ENCODE data around the gene CELF2.

CELF2 gene

DNA sequence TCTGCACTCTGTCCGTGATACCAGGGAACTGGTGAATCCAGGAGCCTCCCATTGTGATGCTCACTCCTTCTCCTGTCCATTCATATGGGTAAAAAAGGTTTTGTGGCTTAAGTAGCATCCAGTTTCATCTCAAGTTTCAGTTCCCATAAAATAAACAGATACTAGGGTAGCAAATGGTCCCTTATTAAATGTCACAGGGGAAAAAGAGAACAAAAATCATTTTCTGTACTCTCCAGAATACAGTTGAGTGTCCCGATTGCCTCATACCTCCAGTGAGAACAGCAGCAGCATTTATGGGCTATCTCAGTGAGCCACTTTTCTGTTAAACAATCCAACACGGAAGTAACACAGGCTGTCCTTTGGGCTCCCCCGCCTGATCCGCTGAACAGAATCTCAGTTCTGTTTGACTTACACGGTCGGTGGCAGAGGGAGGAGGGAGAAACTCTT is 179.6 kb downstream of the CELF2 start:
- DNase-seq (ENCODE audit: low read depth in 2 of 2) = no peak

DNA sequence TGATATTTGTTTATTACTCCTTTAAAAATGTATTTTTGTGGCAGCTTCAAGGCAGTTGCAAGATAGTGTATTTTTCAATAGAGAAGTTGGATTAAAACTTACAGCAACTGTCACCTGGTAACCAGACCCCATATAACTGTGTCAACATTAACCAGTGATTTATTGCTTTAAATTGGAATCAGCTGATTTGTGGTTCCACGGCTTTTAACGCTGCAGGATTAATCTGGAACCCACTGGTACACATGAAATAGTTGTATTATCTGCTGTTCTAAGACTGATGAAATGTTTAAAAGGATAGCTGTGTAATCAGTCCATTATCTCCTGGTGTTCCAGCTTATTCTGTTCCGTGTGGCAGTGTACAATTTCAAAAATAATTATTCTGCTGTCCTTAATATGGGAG is 180.2 kb downstream of the CELF2 start:
- no peak for DNase-seq (ENCODE audit: low read depth in 2 of 2)

DNA sequence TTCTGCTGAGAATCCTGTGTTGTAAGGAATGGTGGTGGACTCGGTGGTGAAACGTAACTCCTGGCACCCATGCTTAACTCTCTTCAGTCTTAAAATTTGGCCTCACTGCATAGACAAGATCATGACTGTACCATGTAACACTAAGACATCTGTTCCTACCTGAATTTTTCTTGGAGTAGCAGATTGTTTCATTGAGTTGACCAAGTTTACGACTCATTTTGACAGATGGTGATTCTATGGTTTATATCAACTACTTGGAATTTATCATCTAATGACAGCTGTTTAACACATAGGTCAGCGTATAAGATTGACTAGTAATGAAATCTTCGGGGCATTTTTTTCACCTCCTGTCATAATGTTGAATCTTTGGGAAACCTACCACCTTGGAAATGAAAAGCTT is 184.2 kb downstream of the CELF2 start:
- DNase-seq (ENCODE audit: low read depth in 2 of 2) = no peak

DNA sequence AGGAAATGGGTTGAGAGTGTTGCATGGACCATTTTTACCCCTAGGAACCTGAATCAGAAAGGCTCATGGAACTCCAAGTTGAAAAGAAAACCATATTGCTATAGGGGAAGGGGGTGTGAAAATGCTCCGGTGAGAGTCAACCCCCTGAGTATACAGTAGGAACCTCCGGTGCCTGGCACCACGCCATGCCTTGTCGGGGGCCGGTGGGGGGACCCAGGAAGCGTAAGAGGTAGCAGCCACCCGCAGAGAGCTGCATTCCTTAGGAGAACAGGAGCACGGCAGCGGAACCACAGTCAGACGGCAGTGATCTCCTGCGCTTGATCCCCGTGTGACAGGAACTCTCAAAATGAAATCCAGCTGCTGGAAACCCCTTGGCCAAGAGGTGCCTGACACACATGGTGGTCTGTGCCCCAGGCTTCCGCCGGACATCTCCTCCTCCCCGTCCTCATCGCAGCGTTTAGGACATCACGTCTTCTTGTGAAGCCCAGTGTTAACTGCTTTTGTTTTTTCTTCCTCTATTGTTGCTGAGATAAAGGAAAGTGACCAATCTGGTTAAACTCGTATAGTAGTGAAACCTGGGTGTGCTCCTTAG is 186.8 kb downstream of the CELF2 start:
- no peak for DNase-seq (ENCODE audit: low read depth in 2 of 2)

DNA sequence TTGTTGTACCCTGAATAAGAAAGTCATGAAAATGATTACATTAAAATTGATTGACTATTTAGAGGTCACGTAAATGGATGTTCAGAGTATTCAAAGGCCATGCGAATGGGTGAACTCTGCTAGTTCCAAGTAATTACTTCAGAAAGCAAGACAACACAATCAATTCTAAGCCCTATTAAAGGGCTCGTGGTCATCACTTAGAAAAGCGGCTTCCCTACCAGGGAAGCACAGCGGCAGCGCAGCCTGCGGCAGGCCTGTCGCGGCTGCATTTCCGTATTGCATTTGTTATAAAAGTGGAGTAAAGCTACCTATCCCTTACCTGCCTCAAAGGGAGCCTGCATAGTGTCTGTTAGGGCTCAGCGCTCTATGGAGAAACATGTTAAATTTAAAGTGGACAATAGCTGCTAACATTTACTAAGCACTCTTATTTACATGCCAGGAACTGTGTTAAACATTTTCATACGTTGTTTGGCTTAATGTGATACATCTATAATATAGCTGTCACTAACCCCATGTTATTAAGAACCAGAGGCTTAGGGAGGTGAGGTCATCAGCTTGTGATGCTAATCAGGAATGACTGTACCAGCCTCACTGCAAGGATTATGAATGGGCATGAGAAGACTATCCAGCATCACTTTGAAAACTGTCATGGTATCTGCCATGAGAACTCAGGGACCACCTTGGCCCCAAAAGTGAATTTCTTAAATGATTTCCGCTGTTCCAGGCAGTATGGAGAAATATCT is 187.5 kb downstream of the CELF2 start:
- no peak for DNase-seq (ENCODE audit: low read depth in 2 of 2)

DNA sequence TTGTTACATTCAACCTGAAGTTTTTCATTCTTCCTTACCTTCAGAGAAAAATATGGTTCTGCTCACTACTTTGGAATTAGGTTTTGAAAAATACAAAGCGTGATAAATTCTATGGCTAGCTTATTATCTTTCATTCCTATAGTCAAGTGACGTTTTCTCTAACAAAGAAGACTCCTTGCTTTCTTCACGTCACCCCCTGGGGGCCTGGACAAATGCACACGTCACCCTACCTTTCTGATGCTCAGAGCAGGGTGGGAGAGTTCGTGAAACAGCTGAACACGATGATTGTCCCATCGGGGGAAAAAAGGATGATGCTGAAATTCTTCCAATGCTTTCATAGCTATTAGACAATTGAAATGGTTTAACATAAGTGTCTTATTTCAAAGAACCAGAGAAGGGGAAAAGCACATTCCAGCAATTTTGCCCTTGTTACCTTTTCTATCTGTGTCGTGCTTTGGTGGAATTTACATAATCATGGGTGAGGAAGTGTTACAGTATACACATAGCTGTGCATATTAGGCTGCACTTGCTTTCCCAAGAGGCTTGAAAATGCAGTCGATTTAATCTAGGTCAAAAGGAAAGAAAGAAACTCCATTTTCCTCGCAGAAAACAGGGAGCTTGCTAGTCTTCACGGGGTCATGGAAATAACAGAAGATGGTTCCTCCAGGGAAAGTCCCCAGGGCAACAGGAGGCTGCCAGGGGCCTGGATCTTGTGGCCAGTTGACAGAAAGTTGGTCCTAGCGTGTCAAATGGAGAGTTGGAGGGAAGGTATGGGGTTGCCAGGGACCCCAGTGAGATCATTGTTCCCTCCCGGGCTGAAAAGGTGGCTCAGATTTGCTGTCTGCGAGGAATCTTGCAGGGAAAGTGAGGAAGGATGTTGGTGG is 189.2 kb downstream of the CELF2 start:
- no peak for DNase-seq (ENCODE audit: low read depth in 2 of 2)

DNA sequence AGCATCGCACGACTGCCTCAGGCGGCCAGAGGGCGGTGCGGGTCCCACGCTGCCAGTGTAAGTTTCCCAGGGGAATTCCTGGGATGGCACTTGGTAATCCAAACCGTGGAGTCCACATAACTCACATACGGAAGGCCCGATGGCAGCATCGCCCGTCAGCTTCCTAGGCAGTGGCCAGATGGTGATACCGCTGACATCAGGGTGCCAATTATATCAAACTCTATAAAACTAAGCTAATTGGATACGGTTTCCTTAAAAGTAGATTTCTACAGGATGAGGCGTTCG is 189.8 kb downstream of the CELF2 start:
- DNase-seq (ENCODE audit: low read depth in 2 of 2) = no peak

DNA sequence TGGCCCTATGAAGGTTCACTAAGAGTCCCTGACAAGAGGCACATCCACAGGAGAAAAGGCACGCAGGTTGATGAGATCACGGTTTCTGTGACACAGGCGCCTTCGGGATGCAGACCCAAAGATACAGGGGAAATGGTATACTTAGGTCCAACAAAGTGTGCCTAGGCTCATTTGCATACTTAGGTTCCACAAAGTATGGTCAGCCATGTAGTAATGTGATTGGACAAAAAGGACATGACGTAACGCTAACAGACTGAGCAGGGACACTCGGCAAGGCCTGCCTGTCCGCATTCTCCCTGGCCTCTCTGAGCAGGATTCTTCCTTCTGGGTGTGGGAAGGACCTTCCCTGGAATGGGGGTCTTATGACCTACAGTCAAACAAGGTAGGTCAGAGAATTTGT is 190.6 kb downstream of the CELF2 start:
- no peak for DNase-seq (ENCODE audit: low read depth in 2 of 2)

DNA sequence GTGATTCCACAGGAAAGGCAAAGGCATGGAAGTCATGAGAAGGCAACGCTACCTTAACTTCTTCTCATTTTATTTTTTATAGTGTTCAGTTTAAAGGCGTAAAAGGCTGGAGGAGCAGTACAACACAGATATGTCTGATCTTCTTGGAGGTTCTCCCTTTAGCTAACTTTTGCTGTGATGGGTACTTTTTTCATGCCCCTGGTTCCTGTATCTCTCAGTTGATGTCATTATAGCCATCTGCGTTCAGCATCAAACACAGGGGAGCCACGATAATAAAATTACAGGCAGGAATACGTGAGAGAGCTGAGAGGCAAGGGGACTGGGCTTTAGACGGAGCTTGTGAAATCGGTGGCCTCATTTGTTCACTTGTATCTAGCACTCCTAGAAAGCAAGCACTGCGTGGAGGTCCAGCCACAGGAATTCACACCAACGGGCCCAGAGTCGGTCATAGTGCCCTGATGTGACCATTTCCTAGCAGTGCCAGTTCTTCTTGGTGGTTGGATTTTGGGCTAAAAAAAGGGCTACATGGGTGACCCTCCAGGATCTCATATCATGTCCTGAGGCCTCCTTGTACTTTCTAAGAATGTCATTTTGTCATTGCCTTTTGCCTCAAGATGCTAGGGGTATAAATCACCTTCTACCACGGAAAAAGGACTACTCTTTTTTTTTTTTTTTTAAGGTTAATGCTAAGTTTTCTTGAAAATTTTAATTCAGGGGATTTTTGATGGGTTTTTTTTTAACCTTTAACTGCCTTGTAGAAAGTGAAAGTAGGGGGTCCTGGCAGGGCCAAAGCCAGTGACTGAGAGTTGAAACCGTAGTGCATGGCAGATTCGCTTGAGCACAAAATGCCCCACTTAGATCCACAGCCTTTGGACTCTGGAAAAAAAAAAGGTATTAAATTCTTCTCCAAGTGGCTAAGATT is 191.5 kb downstream of the CELF2 start:
- DNase-seq (ENCODE audit: low read depth in 2 of 2) = no peak

DNA sequence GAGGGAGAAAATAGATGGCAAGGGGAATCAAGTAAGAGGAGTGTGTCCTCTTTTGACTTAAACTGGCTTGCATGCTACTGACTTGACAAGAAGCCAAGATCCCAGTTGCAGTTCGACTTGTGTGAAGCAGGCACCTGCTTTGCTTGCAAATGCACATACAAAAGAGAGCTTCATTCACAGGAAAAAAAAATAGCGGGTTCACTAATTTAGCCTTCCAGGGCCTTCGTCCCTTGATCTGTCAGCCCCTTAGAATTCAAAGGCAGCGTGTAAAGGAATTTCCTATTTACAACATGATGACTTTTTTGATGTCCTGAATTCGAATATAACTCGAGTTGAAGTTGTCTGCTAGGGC is 192.1 kb downstream of the CELF2 start:
- DNase-seq (ENCODE audit: low read depth in 2 of 2) = no peak

DNA sequence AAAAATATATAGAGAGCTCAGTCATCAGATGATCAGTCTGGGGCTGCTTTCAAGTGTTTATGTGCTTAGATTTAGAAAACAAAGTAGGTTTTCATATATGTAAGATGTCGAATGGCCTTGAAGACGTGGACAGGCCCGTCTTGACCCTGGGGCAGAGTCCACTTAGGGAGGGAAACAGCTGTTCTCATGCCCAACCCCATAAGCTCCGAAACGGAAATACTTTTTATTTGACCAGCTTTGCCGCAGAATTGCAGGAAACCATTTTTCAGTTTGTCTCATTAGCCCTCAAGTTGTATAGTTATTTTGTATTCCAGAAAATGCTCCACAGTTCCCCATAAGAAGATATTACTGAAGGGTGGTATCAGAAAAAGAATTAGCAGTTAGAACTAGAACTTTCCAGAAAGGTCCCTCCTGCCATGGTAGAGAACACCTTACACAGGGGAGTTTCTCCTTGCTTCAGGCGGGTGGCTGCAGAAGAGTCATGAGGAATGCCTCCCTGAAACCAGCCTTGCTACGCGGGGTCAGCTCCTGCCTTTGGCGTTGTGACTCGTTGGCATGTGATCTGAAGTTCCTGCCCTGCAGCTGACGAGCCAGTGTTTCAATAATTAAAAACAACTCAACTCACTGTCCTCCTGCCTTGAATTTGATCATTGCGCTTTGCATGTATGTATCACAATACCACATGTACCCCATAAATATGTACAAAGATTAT is 192.7 kb downstream of the CELF2 start:
- DNase-seq (ENCODE audit: low read depth in 2 of 2) = no peak

DNA sequence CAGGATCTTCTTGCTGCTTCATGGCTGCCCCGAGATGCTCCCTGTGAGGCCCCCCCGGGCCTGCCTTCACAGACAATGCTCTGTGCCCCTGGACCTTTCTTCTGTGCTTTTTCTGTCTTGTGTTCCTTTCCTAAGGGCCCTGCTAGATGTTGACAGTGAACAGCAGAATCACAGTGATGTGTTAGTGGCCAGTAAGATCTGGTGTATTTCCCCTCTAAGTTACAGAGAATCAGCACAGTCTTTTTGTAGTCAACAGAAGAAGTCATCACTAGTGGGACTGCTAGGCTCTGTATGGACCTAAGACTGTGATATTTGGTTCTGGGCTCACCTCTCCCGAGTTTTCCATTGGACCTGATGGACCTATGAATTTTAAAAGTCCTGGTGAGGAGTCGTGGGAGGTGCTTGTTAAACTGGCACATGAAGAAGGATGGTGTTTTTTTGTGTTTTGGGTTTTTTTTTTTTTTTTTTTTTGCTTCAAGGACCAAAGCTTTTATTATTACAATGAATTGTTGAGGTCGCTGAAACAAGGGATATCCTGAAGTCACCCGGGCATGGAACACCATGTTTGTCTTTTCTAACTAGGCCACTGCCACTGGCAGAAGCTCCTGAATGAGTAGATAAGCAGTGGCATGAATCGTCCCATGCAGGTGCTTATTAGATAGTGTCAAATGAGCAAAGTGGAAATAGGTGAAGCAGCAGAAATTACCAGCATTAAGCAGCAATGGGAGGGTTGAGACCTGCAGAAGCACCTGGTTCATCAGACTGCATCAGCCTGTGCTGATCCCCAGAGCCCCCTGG is 194.8 kb downstream of the CELF2 start:
- DNase-seq (ENCODE audit: low read depth in 2 of 2) = no peak

DNA sequence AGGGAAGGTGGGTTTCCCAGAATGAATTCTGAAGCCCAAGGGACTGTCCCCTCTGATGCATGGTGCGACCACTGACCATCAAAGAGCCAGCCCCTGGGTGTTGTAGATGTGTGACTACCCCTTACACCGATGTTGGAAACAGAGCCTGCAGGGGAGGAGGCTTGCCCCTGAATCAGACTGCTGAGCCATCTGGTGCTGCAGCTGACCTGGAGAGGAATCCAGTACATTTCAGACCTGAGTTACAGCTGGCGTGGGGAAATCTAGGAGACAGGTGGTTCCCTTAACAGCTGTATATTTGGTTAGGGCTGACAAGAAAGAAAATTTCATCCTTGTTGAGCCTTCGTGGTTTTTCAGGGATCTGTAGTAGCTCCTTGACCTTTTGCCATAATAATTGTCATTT is 195.5 kb downstream of the CELF2 start:
- DNase-seq (ENCODE audit: low read depth in 2 of 2) = no peak

DNA sequence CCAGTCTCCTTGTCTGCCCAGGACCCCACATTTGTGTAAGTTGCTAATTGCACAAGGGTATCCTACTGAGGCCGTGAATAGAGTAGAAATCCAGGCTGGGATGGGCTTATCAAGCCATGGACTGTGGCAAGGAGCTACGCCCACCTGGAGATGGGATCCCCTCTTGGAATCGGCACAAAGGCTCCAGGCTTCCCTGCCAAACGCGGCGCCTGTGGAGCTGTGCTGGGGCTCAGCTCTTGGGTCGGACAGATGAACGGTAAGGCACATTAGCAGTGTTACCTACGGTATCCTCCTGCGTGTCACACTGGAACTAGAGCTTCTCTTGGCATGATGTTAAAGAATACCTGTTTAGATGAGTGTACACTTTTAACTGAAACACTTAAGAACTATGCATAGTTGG is 196.7 kb downstream of the CELF2 start:
- no peak for DNase-seq (ENCODE audit: low read depth in 2 of 2)

DNA sequence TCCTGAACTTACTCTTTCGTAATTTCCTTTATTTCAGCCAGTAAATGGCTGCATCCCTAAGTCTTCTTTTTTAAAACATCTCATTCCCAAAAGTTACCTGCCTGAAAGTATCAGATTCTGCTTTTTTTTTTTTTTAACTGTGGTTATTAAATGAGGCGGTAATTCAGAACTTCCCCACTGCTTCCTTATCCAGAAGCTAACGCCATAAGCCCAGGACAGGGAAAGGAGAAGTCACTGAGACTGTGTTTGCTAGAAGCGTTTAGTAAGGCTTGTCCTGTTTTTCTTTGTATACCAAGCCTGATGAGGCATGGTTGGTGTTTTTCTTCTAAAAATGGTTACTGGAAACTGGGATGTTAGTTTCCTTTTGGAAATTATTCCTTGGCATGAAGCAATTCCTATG is 197.8 kb downstream of the CELF2 start:
- no peak for DNase-seq (ENCODE audit: low read depth in 2 of 2)

DNA sequence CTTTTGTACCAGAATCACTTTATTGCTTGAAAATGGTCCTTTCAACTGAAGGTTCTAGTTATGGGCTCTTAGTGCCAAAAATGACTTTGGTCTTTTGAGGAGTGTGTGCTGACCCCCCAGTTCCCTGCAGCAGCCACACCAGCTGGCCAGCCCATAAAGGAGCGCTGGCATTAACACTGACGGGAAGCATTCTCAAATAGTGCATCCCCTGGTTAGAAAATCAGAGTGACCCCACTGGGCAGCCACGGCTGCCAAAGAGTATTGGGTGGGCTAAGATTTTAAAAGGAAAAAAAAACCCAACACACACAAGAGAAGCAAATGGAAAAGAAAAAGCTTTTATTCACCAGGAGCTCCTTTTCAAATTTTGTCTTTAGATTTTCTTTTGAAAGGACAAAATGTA is 199.8 kb downstream of the CELF2 start:
- no peak for DNase-seq (ENCODE audit: low read depth in 2 of 2)

DNA sequence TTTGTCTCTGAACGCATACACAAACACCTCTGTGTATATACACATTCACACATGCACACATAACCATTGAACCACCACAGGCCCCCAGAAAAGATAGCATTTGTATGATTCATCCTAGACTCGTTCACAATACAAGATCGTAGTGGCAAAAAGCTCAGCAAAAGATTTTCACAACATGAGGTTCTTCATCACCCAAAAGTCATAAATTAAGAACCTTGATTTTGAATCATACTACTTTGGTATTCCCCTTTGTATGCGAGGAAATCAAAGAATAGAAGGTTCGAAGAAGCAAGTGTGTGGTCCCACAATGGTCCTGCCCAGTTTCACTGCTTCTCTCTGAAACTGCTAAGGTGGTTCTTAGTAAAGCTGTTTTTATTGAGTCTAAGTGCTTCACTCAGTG is 200.7 kb downstream of the CELF2 start:
- DNase-seq (ENCODE audit: low read depth in 2 of 2) = no peak

DNA sequence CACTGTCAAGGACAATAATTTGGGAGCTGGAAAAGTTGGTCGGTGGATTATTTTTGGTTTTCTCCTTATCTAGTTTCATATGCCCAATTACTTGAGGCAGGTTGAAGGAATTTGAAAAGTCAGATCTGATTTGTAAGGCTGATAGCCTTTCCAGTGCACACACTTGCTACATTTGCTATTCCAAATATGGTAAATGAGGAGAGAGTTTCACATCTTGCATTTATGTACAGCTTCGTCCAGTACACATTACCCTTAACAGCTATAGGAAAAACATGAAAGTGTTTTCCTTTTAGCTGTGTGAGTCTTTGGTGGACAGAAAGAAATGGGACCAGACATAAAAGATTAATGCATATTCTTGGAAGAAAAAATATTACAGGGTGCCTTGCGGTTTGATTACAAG is 201.8 kb downstream of the CELF2 start:
- DNase-seq (ENCODE audit: low read depth in 2 of 2) = no peak

DNA sequence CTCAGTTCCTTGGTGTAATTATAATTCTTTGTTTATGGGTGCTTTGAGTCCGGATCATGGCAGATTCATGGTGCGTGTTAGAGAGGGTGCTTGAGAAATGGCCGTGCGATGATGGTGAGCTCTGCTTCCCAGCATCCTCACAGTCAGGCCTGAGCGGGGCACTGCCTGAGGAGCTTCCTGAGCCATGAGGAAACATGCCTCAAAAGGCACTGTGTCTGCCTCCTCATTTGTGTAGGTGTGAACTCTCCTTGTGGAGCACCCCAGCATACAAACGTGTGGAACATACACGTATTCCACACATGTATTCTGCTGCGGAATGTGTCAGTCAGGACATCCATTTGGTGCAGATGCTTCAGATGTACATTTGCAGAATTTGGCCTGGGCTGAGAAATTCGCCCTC is 205.4 kb downstream of the CELF2 start:
- no peak for DNase-seq (ENCODE audit: low read depth in 2 of 2)

DNA sequence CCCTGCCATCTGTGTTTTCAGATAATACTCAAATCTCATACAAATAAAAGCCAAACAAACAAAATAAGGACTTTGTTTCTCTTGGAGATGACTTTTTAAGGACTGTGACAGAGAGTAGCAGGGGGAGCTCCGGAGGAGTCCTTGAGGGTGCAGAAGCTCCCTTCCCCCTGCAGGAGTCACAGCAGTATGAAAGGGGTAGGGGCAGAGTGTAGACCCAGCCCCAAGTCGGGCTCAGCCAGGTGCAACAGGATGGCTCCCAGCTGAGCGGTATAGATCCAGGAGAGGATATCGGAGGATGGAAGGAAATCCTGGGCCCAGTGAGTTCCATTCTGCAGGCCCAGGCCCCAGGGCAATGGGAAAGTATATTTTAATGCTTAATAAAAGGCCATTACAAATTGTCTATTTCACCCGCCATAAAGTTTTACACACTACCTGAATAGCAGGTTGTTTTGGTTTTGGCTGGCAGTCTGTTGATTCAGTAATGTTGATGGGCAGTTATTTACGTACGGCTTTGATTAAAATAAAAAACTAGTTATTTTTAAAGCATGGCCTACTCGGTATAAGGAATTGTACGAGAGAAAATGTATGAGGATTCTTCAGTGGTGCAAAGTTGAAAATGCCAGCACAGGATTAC is 206.0 kb downstream of the CELF2 start:
- DNase-seq (ENCODE audit: low read depth in 2 of 2) = no peak

All from activated CD8-positive, alpha-beta memory T cell treated with anti-CD3 and anti-CD28 coated beads for 4 hours (primary cell).